Measurements from ENCODE around the gene C19orf38. TPM values are rescaled to one million over a fixed set of nuclear protein-coding genes. Genes with fewer than 3 reads are reported as not detected.

Gene C19orf38
- total and polyA plus RNA-seq, 2 of the 4 experiments (the other 2 are of a cell fraction): 0.18 to 0.19 TPM

GRCh38 chr19:10826846-10827245 lies 21.4 kb upstream of the C19orf38 start:
- intact Hi-C loops (cut with micrococcal nuclease) (no loop called here), dilution Hi-C loops (cut with HindIII; ENCODE audit: low sequenced_read_pairs, unreplicated experiment) (no loop called here), in situ Hi-C loops (cut with MboI; ENCODE audit: low sequenced_read_pairs) (no loop called here)
- no peak for TF ChIP-seq CTCF (conservative IDR thresholded peaks at IDR 0.05; ENCODE audit: low read depth, low read length)
- TF ChIP-seq RCOR1 (IDR thresholded peaks at IDR 0.05; ENCODE audit: insufficient replicate concordance, low read length): no peak
- Histone ChIP-seq H3K36me3 (ENCODE audit: control insufficient read depth, insufficient read depth, low read length) (peaks cover 49% of the 10 kb centered on the region), H3K9me1 (ENCODE audit: insufficient read depth, low read length) (no peaks in the 10 kb centered on the region), H2AK5ac (ENCODE audit: low read depth, low read length) (no peak overlapping the region), H3K27ac (ENCODE audit: insufficient read depth, low read length) (no peak overlapping the region), H2BK15ac (ENCODE audit: low read depth, low read length) (no peak overlapping the region), H4K8ac (ENCODE audit: low read depth in 2 of 2, low read length in 2 of 2) (no peak overlapping the region), H3K4ac (ENCODE audit: low read depth, low read length) (no peak overlapping the region), H3K18ac (ENCODE audit: low read depth, low read length) (no peak overlapping the region), H3K27me3 (ENCODE audit: control insufficient read depth, insufficient read depth, low read length) (no peaks in the 10 kb centered on the region), H4K20me1 (ENCODE audit: insufficient read depth, low read length) (no peaks in the 10 kb centered on the region), H2AFZ (replicated peaks; ENCODE audit: low read length, poor library complexity) (no peak overlapping the region), H3K14ac (replicated peaks; ENCODE audit: low read depth, low read length) (no peak overlapping the region), H3K9me3 (ENCODE audit: control insufficient read depth, insufficient read depth, low read length) (no peaks in the 10 kb centered on the region), H2BK20ac (ENCODE audit: low read depth, low read length) (no peak overlapping the region), H3K4me3 (ENCODE audit: insufficient read depth, low read depth, low read length) (no peak overlapping the region), H3K9ac (ENCODE audit: low read depth, low read length) (no peak overlapping the region), H3K56ac (ENCODE audit: extremely low read depth, insufficient read depth, low read length) (no peak overlapping the region), H2BK120ac (ENCODE audit: low read depth, low read length) (no peak overlapping the region), H3K4me2 (ENCODE audit: low read depth, low read length) (no peak overlapping the region), H4K91ac (ENCODE audit: insufficient read depth, low read depth, low read length) (no peak overlapping the region), H4K5ac (ENCODE audit: low read depth, low read length) (no peak overlapping the region), H2BK5ac (ENCODE audit: low read depth, low read length, poor library complexity, severe bottlenecking) (no peak overlapping the region), H3K79me1 (ENCODE audit: low read depth in 1 of 2, low read length in 2 of 2) (peaks cover 0 to 1% of the 10 kb centered on the region in 2 experiments; a peak in 1 of 4 replicates), H3K23ac (ENCODE audit: low read depth, low read length) (no peak overlapping the region), H3K4me1 (ENCODE audit: control insufficient read depth, insufficient read depth, low read length) (no peaks in the 10 kb centered on the region), H2AK9ac (replicated peaks; ENCODE audit: low read depth, low read length, poor library complexity) (no peak overlapping the region)
- ChIA-PET CTCF (no interaction called here), POLR2A (ENCODE audit: unreplicated experiment) (no interaction called here)
- no peak for ATAC-seq (ENCODE audit: low read depth)
- no CpG with 5 or more reads among the region's 6 CpGs for WGBS, 2 experiments (ENCODE audit: extremely low coverage in 2 of 2, insufficient read length in 1 of 2)
- no TSS peak for BruUV-seq (replicated peaks)
- no peak for DNase-seq

All from IMR-90 (cell line).